Neutrophil (primary cell): ENCODE measurements around the gene PPARG.

Source experiments
- H3K27ac ChIP-seq: fragments of 200-600 bp; sonication (generic); 2 replicates; pipeline ENCODE4 v1.5.1; 2016; ENCODE audit warnings: mild to moderate bottlenecking, moderate library complexity
- H3K27me3 ChIP-seq: fragments of 200-600 bp; sonication (generic); 2 replicates; pipeline ENCODE4 v1.6.0; 2016; ENCODE audit warnings: mild to moderate bottlenecking
- H3K36me3 ChIP-seq: fragments of 200-600 bp; sonication (generic); 2 replicates; pipeline ENCODE4 v1.5.1; 2017
- H3K4me1 ChIP-seq, 2 experiments: fragments of 200-600 bp in 1 of 2; sonication (generic) in 1 of 2; 1 replicate in 1 of 2; 2 replicates in 1 of 2; pipeline versions ENCODE4 v1.5.1 to v1.6.1; 2013 to 2016; ENCODE audit warnings: low read depth in 1 of 2, low read length in 1 of 2, mild to moderate bottlenecking in 1 of 2, moderate library complexity in 1 of 2; ENCODE audit not compliant: control insufficient read depth in 1 of 2, insufficient read depth in 1 of 2
- H3K4me3 ChIP-seq, 2 experiments: fragments of 200-600 bp in 1 of 2; sonication (generic) in 1 of 2; 1 replicate in 1 of 2; 2 replicates in 1 of 2; pipeline ENCODE4 v1.5.1; 2013 to 2016; ENCODE audit warnings: low read depth in 1 of 2, low read length in 1 of 2, mild to moderate bottlenecking in 1 of 2, moderate library complexity in 1 of 2
- H3K9me3 ChIP-seq: fragments of 200-600 bp; sonication (generic); 2 replicates; pipeline ENCODE4 v1.5.1; 2016
- TF ChIP-seq, protein P1 (sequence below): fragments of 200-600 bp; sonication (generic); IDR thresholded peaks from 2 replicates; pipeline ENCODE4 v1.5.1; 2016; ENCODE audit warnings: antibody characterized with exemption

Gene PPARG

DNA sequence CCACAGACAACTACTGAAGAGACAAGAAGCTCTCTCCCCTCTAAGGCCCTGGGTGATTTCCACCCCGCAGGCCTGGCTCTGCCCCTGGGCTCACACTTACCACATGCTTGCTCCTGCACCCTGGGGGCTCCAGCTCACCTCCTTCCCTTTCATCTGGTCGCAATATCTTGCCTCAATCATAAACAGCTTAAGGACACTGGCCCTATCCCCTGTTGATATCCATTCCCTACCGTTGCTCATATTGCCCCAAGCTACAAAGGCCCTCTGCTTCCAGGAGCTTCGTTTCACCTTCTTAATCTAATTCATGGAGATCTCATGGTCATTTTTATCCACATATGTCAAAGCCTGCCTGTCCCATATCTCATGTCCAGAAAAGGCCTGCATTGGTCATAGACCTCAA lies 149.4 kb downstream of the PPARG start:
- H3K4me3 ChIP-seq = no peak overlapping the region
- no peaks in the 10 kb centered on the region for H3K9me3 ChIP-seq
- TF ChIP-seq, protein P1, sequence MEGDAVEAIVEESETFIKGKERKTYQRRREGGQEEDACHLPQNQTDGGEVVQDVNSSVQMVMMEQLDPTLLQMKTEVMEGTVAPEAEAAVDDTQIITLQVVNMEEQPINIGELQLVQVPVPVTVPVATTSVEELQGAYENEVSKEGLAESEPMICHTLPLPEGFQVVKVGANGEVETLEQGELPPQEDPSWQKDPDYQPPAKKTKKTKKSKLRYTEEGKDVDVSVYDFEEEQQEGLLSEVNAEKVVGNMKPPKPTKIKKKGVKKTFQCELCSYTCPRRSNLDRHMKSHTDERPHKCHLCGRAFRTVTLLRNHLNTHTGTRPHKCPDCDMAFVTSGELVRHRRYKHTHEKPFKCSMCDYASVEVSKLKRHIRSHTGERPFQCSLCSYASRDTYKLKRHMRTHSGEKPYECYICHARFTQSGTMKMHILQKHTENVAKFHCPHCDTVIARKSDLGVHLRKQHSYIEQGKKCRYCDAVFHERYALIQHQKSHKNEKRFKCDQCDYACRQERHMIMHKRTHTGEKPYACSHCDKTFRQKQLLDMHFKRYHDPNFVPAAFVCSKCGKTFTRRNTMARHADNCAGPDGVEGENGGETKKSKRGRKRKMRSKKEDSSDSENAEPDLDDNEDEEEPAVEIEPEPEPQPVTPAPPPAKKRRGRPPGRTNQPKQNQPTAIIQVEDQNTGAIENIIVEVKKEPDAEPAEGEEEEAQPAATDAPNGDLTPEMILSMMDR = no peak
- H3K36me3 ChIP-seq = no peaks in the 10 kb centered on the region
- H3K27ac ChIP-seq = no peak overlapping the region
- H3K27me3 ChIP-seq = peaks cover 54% of the 10 kb centered on the region
- no peaks in the 10 kb centered on the region for H3K4me1 ChIP-seq

DNA sequence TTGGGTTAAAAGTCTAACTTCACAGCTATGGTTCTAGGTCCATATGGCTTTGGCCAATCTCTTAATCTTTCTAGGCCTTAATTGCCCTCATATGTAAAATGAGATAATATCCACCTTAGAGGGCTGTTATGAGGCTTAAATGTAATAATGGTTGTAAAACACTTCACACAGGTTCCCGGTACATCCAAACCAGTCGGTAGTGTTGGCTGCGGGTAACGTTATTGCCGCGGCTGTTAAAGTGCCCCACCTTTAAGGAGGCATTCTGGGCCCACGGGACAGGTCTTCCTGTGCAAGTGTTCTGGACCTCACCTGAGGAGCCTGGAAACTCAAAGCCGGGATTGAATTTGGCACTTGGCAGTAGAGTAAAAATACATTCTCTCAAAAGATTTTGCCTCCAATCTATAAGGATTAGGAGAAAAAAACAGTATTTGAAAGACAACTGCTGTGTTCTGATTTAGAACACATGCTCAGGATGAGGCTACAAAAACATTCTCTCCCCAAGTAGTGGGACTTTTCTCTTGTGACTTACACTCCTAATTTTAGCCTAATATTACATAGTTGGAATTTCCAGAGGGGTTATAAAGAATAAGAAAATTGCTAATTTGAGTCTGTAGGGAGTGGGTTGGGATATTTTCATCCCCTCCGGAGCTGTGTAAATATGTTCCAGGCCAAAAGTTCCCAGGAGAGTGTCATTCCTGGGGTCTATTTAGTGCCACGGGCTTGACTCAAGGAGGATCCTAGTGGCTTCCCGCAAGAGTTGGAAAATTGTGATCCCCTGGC lies 150.5 kb downstream of the PPARG start:
- TF ChIP-seq, protein P1 = no peak
- Histone ChIP-seq H3K4me1 (no peaks in the 10 kb centered on the region), H3K36me3 (no peaks in the 10 kb centered on the region), H3K27ac (no peak overlapping the region), H3K27me3 (peaks cover 57% of the 10 kb centered on the region), H3K4me3 (no peak overlapping the region), H3K9me3 (no peaks in the 10 kb centered on the region)

DNA sequence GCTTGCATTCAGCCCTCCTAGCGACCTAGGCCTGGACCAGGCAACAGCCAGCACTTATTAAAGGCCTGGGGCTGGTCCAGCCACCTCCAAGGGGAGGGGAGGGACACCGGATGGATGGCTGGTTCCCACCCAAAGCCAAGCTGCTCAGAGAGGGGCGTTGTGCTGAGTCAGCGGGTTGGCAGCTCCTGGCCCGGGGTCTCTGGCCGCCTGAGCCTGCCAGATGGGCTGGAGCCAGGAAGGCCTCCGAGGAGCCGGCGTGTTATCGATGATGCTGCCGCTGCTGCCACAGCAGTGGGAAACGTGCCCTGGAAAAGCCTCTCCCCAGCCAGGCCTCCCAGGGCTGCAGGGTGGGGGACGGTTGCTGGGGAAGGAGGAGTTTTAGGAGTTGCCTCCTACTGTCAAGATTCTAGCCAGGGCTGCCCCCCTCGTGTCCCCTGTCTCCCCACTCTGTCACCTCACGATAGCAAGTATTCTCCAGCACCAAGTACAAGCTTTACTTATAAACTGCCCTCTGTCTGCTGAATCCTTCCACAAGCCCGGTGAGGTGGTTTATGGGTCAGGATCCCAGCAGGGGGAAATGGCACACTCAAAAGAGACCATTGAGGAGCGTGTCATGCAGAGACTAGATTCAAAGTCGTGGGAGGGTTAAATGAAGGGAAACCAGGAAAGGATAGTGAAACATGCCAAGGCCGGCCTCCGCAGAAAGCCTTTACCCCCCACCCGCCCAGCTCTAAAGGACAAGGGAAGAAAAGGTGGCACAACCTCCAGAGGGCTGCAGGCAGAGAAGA lies 152.3 kb downstream of the PPARG start:
- TF ChIP-seq, protein P1 = no peak
- H3K4me1 ChIP-seq = no peaks in the 10 kb centered on the region
- no peaks in the 10 kb centered on the region for H3K36me3 ChIP-seq
- no peak overlapping the region for H3K4me3 ChIP-seq
- no peak overlapping the region for H3K27ac ChIP-seq
- peaks cover 54% of the 10 kb centered on the region for H3K27me3 ChIP-seq
- no peaks in the 10 kb centered on the region for H3K9me3 ChIP-seq

DNA sequence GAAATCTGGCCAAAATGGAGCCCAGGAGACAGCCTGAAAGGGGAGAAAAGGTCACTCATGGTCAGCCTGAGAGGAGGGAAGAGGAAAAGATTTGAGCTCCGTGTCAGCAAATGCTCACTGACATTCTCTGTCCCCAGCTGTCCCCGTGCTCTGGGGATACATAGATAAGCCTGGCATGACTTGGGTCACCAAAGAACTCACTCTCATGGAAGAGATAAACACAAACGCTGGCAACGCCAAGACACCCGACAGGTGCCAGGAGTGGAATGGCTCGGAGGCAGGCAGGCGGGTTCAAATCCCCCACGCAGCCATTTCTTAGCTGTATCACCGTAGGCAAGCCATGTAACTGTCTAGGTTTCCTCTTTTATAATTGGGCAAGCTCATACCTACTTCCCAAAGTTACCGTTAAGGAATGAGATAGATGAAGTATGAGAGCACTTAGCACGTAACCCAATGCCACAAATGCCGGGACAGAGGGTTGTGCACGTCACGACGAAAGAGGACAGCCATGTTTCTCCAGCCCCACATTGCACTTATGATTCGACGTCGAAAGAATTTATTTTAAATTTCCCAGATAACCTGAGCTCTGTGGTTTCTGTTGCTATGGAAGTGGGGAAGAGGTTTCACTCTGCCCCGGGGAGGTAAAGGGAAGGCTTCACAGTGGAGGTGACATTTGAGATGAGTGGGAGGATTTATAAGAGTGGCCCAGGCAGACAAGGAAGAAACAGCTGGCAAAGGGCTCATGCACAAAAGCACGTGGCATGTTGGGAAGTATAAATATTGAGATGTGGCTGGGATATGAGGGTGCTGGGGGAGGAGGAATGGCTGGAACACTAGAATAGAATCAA lies 154.0 kb downstream of the PPARG start:
- TF ChIP-seq, protein P1 = no peak
- Histone ChIP-seq H3K9me3 (no peaks in the 10 kb centered on the region), H3K4me3 (no peak overlapping the region), H3K4me1 (no peaks in the 10 kb centered on the region), H3K27ac (no peak overlapping the region), H3K36me3 (no peaks in the 10 kb centered on the region), H3K27me3 (peaks cover 47% of the 10 kb centered on the region)

DNA sequence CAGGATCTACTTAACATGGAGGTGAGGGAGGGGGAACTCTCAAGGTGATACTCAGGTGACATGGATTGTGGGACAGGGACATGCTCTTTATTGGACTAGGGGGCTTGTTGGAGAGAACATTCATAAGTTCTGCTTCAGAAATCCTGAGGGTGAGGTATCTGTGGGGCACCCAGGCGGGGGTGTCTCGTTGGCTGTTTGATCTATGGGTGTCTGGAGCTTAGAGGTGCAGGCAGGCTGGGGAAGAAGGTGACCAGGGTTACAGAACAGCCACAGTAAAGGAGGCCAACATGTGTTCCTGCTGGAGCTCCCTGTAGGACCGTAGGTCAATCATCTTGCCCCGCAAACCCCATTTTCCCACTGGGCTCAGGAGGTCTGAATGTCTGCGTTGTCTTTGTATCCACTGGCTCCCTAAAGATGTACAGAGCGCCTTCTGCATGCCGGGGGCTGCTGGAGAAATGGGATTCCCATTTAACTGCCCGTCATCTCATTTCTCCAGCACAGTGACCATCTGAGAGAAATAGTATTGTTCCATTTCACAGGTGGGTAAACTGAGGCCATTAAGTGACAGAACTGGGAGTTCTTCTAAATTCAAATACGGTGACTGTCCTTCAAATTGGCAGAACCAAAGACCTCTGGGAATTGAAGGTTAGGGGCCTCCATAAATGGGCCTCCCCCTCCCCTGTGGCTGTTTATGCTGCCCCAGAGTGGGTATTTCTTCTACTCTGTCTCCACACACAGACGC lies 155.1 kb downstream of the PPARG start:
- Histone ChIP-seq H3K27ac (no peak overlapping the region), H3K36me3 (no peaks in the 10 kb centered on the region), H3K27me3 (peaks cover 47% of the 10 kb centered on the region), H3K4me3 (no peak overlapping the region), H3K9me3 (no peaks in the 10 kb centered on the region), H3K4me1 (no peaks in the 10 kb centered on the region)
- TF ChIP-seq, protein P1 = no peak
